ENCODE results near the gene SERPIND1. TPM values are rescaled to one million over a fixed set of nuclear protein-coding genes. Genes with fewer than 3 reads are reported as not detected.

The SERPIND1 gene
- total and polyA plus RNA-seq, 2 donors from 2014 or later: not detected

DNA sequence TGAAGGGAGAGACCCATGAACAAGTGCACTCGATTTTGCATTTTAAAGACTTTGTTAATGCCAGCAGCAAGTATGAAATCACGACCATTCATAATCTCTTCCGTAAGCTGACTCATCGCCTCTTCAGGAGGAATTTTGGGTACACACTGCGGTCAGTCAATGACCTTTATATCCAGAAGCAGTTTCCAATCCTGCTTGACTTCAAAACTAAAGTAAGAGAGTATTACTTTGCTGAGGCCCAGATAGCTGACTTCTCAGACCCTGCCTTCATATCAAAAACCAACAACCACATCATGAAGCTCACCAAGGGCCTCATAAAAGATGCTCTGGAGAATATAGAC lies 5.9 kb downstream of the SERPIND1 start:
- FAIRE-seq (no peak), DNase-seq (no peak)
- Histone ChIP-seq H3K27me3 (ENCODE audit: control insufficient read depth, insufficient read depth, low read length) (no peaks in the 10 kb centered on the region), H3K9me3 (ENCODE audit: control insufficient read depth in 2 of 3, insufficient read depth in 1 of 3, low read length in 3 of 3) (no peaks in the 10 kb centered on the region), H3K9ac (ENCODE audit: low read length in 3 of 3) (no peak overlapping the region), H3K4me1 (ENCODE audit: control insufficient read depth in 2 of 3, insufficient read depth in 2 of 3, low read depth in 1 of 3, low read length in 3 of 3) (no peaks in the 10 kb centered on the region), H3K36me3 (ENCODE audit: control insufficient read depth in 2 of 3, insufficient read depth in 3 of 3, low read length in 3 of 3) (peaks cover 0 to 14% (median 12%) of the 10 kb centered on the region in 3 donors), H3K4me3 (ENCODE audit: low read length in 3 of 3) (no peak overlapping the region), H3K27ac (ENCODE audit: low read depth in 2 of 2, low read length in 2 of 2) (no peak overlapping the region)
- TF ChIP-seq, protein P1, sequence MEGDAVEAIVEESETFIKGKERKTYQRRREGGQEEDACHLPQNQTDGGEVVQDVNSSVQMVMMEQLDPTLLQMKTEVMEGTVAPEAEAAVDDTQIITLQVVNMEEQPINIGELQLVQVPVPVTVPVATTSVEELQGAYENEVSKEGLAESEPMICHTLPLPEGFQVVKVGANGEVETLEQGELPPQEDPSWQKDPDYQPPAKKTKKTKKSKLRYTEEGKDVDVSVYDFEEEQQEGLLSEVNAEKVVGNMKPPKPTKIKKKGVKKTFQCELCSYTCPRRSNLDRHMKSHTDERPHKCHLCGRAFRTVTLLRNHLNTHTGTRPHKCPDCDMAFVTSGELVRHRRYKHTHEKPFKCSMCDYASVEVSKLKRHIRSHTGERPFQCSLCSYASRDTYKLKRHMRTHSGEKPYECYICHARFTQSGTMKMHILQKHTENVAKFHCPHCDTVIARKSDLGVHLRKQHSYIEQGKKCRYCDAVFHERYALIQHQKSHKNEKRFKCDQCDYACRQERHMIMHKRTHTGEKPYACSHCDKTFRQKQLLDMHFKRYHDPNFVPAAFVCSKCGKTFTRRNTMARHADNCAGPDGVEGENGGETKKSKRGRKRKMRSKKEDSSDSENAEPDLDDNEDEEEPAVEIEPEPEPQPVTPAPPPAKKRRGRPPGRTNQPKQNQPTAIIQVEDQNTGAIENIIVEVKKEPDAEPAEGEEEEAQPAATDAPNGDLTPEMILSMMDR (IDR thresholded peaks at IDR 0.05; ENCODE audit: borderline replicate concordance, extremely low read depth, insufficient read depth): no peak
- intact Hi-C loops (cut with DNase I): no loop called here

DNA sequence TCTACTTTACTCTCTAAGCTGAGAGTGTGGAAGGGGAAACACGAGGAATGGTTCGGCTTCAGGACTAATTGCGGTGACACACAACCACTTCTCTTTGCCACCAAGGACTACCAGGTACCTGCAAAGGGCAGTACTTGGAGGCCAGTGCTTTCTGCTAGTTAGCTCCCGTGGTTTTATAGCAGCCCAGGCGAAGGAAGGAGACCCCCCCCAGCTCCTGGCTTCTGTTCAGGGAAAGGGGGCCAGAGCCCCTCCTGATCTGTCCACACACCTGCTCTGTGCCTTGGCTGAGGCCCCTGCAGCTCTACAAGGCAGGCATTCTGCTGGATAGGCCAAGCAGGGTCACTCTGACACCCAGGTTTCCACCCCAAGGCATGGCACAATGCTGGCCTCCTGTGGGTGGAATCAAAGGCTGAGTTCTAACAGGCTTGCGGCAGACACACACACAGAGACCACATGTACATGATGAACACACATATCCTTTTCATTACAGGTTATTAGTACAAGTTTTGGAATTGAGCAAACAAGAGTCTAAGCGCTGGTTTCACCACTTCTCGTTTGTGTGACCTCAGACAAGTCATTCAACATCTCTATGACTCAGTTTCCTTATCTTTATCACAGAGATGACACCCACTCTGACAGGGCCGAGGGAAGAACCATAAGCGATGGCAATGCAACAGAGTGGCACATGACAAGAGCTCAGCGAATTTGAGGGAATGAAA lies 7.5 kb downstream of the SERPIND1 start:
- H3K27me3 ChIP-seq (ENCODE audit: control insufficient read depth, insufficient read depth, low read length): no peaks in the 10 kb centered on the region
- FAIRE-seq: no peak
- no peak overlapping the region for H3K4me3 ChIP-seq (ENCODE audit: low read length in 3 of 3)
- H3K27ac ChIP-seq (ENCODE audit: low read depth in 2 of 2, low read length in 2 of 2): no peak overlapping the region
- H3K9ac ChIP-seq (ENCODE audit: low read length in 3 of 3): no peak overlapping the region
- H3K36me3 ChIP-seq (ENCODE audit: control insufficient read depth in 2 of 3, insufficient read depth in 3 of 3, low read length in 3 of 3): peaks cover 0 to 14% (median 12%) of the 10 kb centered on the region in 3 donors
- no peaks in the 10 kb centered on the region for H3K9me3 ChIP-seq (ENCODE audit: control insufficient read depth in 2 of 3, insufficient read depth in 1 of 3, low read length in 3 of 3)
- intact Hi-C loops (cut with DNase I): no loop called here
- TF ChIP-seq, protein P1 (IDR thresholded peaks at IDR 0.05; ENCODE audit: borderline replicate concordance, extremely low read depth, insufficient read depth): no peak
- no peak for DNase-seq
- H3K4me1 ChIP-seq (ENCODE audit: control insufficient read depth in 2 of 3, insufficient read depth in 2 of 3, low read depth in 1 of 3, low read length in 3 of 3): no peaks in the 10 kb centered on the region

DNA sequence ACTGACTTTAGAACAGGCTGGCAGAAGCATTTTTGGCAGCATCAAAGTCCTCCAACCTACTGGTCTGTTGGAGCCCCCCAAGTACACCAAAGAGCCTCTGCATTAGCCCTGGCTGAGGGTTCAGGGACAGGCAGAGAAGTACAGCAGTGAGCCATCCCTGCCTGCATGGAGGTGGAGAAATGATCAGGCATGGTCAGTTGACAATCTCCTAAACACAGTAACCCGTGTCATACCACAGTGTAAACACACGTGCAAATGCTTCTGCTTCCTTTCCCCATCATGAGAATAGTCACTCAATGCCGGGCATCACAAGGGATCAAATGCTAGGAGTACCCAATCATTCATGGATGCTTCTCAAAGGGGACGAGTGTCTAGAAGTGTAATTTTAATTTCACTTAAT lies 8.2 kb downstream of the SERPIND1 start:
- Histone ChIP-seq H3K27ac (ENCODE audit: low read depth in 2 of 2, low read length in 2 of 2) (no peak overlapping the region), H3K4me1 (ENCODE audit: control insufficient read depth in 2 of 3, insufficient read depth in 2 of 3, low read depth in 1 of 3, low read length in 3 of 3) (no peaks in the 10 kb centered on the region), H3K27me3 (ENCODE audit: control insufficient read depth, insufficient read depth, low read length) (no peaks in the 10 kb centered on the region), H3K9ac (ENCODE audit: low read length in 3 of 3) (no peak overlapping the region), H3K36me3 (ENCODE audit: control insufficient read depth in 2 of 3, insufficient read depth in 3 of 3, low read length in 3 of 3) (peaks cover 0 to 15% (median 13%) of the 10 kb centered on the region in 3 donors), H3K9me3 (ENCODE audit: control insufficient read depth in 2 of 3, insufficient read depth in 1 of 3, low read length in 3 of 3) (no peaks in the 10 kb centered on the region), H3K4me3 (ENCODE audit: low read length in 3 of 3) (no peak overlapping the region)
- no peak for FAIRE-seq
- no peak for DNase-seq
- TF ChIP-seq, protein P1 (IDR thresholded peaks at IDR 0.05; ENCODE audit: borderline replicate concordance, extremely low read depth, insufficient read depth): no peak
- intact Hi-C loops (cut with DNase I): no loop called here
